ENCODE results near the gene EYS.

DNA sequence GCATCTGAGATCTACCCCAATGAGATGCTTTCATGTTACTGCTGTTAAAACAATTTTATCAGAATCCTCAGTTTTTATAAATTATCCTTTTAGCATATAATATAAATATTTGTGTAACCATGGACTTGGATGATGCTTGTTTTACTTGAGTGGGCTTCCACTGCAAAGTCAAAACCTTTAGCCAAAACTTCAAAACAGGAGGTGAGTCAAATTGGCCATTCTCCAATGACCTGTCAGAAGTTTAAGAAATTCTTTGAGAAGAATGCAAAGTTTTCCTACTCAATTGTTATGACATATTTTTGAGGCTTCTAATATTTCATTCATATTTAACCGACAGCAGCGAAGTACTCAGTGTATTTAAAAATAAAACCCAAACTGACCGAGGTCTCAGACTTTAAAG lies 507.9 kb downstream of the EYS start:
- TF ChIP-seq, protein P1, sequence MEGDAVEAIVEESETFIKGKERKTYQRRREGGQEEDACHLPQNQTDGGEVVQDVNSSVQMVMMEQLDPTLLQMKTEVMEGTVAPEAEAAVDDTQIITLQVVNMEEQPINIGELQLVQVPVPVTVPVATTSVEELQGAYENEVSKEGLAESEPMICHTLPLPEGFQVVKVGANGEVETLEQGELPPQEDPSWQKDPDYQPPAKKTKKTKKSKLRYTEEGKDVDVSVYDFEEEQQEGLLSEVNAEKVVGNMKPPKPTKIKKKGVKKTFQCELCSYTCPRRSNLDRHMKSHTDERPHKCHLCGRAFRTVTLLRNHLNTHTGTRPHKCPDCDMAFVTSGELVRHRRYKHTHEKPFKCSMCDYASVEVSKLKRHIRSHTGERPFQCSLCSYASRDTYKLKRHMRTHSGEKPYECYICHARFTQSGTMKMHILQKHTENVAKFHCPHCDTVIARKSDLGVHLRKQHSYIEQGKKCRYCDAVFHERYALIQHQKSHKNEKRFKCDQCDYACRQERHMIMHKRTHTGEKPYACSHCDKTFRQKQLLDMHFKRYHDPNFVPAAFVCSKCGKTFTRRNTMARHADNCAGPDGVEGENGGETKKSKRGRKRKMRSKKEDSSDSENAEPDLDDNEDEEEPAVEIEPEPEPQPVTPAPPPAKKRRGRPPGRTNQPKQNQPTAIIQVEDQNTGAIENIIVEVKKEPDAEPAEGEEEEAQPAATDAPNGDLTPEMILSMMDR (IDR thresholded peaks at IDR 0.05), result no peak
- no peak for TF ChIP-seq POLR2A (IDR thresholded peaks at IDR 0.05)
